ENCODE measurements around the gene FAM120A.

DNA sequence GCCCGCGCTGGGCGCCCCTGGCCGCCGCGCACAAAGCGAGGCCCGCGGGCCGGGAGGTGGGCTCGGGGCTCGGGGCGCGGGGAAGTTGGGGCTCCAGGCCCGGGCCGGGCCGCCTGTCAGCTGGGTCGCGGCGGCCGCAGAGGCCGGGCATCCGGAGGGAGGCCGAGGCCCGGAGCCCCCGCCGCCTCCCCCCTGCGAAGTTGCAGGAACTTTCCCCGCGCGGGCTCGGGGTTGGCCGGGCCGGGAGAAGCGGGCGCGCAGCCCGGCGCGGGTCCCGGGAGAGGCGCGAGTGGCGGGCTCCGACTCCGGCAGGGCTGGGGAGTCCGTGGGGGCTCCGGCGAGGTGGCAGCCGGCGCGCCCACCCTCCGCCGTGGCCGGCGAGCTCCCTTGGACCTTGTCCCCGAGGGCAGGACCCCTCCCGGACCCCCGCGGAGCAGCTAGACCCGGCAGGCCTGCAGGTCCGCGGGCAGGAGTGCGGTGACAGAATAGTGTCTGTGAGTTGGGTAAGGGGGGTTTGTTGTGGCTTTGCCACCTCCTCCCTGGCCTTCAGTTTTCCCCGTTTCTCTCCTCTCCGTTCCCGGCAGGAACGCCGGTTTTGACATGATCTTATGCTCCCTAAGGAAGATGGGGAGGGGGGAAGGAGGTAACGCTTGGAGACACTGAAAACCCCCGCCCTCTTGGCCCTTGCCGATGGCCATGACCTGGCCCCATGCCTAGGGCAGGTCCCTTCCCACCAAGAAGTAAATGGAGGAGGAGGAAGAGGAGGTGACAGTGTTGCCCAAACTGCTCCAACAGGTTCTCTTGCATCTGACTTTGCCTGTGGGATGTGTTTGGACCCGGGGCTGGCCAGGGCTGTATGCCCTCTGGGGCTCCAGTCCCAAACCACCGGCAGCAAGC, 125.8 kb downstream of the FAM120A start:
- TF ChIP-seq, protein P1, sequence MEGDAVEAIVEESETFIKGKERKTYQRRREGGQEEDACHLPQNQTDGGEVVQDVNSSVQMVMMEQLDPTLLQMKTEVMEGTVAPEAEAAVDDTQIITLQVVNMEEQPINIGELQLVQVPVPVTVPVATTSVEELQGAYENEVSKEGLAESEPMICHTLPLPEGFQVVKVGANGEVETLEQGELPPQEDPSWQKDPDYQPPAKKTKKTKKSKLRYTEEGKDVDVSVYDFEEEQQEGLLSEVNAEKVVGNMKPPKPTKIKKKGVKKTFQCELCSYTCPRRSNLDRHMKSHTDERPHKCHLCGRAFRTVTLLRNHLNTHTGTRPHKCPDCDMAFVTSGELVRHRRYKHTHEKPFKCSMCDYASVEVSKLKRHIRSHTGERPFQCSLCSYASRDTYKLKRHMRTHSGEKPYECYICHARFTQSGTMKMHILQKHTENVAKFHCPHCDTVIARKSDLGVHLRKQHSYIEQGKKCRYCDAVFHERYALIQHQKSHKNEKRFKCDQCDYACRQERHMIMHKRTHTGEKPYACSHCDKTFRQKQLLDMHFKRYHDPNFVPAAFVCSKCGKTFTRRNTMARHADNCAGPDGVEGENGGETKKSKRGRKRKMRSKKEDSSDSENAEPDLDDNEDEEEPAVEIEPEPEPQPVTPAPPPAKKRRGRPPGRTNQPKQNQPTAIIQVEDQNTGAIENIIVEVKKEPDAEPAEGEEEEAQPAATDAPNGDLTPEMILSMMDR (IDR thresholded peaks at IDR 0.05; ENCODE audit: insufficient read depth, low read depth, low read length), result no peak
- TF ChIP-seq EZH2 (IDR thresholded peaks at IDR 0.05; ENCODE audit: insufficient read depth, low read length), result no peak
